Sigmoid colon (tissue), 7 donors: Measurements from ENCODE around the gene WNT2B. TPM values are rescaled to one million over a fixed set of nuclear protein-coding genes. Genes with fewer than 3 reads are reported as not detected.
A peak's percentile ranks its signal among the peaks of the same experiment; 100 is the strongest.
"Not testable (repeated sequence)": the region's sequence is repeated elsewhere in the genome, so short reads cannot be mapped to it uniquely, and the experiment has no call there.

ENCODE experiments used
- DNase-seq: peaks from one replicate; pipeline ENCODE4 v3.0.0-alpha.2; 2019
- H3K27ac ChIP-seq, 4 donors: fragments of 200-600 bp; sonication (generic); one replicate each; pipeline ENCODE4 v1.5.1; 2016 to 2019; ENCODE audit warnings: mild to moderate bottlenecking in 1 of 4
- H3K27me3 ChIP-seq, 3 donors: fragments of 200-600 bp; sonication (generic); one replicate each; pipeline ENCODE4 v1.5.1; 2019; ENCODE audit warnings: mild to moderate bottlenecking in 1 of 3
- H3K36me3 ChIP-seq, 4 donors: fragments of 200-600 bp; sonication (generic); one replicate each; pipeline ENCODE4 v1.5.1; 2016 to 2019
- H3K4me1 ChIP-seq, 4 donors: fragments of 200-600 bp; sonication (generic); one replicate each; pipeline ENCODE4 v1.5.1; 2017 to 2019
- H3K4me3 ChIP-seq, 4 donors: fragments of 200-600 bp; sonication (generic); one replicate each; pipeline ENCODE4 v1.5.1; 2017 to 2019; ENCODE audit warnings: mild to moderate bottlenecking in 2 of 4, moderate library complexity in 1 of 4
- H3K9me3 ChIP-seq, 4 donors: fragments of 200-600 bp in 3 of 4; sonication (generic) in 3 of 4; one replicate each; pipeline versions ENCODE4 v1.5.1 to v1.6.1; 2013 to 2019
- CTCF ChIP-seq, 4 experiments: fragments of 450-650 bp in 3 of 4; fragments of 200-600 bp in 1 of 4; IDR thresholded peaks; one replicate each; pipeline ENCODE4 v1.5.1; 2016 to 2019; ENCODE audit warnings: antibody characterized with exemption in 4 of 4, mild to moderate bottlenecking in 3 of 4, moderate library complexity in 2 of 4
- EP300 ChIP-seq, 4 donors: sonication (generic); formaldehyde crosslinking; IDR thresholded peaks; one replicate each; pipeline ENCODE4 v1.6.1; 2017; ENCODE audit warnings: antibody characterized with exemption in 4 of 4
- POLR2A ChIP-seq, 2 donors: fragments of 450-650 bp; IDR thresholded peaks; one replicate each; pipeline ENCODE4 v1.6.1; 2016; ENCODE audit warnings: antibody characterized with exemption in 2 of 2, mild to moderate bottlenecking in 2 of 2, moderate library complexity in 2 of 2
- POLR2AphosphoS5 ChIP-seq, 4 donors: sonication (generic); formaldehyde crosslinking; IDR thresholded peaks; one replicate each; pipeline ENCODE4 v1.6.1; 2017; ENCODE audit warnings: antibody characterized with exemption in 4 of 4
- WGBS, 2 donors: extraction: QIAGEN DNeasy Blood & Tissue Kit; methylation state at CpG; one replicate each; pipeline ENCODE4 v1.1.7; 2013; 5-methylcytosine and 5-hydroxymethylcytosine counted together
- intact Hi-C: fragments of 100-400 bp; cut with DNase I; formaldehyde crosslinking; loops from one replicate; pipeline ENCODE4 v1.15.1; 2023
- polyA plus RNA-seq, 3 donors: library from polyadenylated mRNA; stranded (reverse); fragments of 200-250 nt; gene quantifications; one replicate each; pipeline ENCODE4 v1.2.3, GENCODE V29; 2013
- total RNA-seq, 4 donors: library from RNA; depleted of rRNA; stranded (reverse); fragments of >200 nt; gene quantifications; one replicate each; pipeline ENCODE4 v1.1.0, GENCODE V29; 2016
- donor health status: healthy with polysubstance abuse.
- donor health status: Bipolar disorder and iron deficiency.
- donor health status: healthy.

The WNT2B gene
- total and polyA plus RNA-seq, 7 donors = 1.2 to 4.2 (median 1.8) TPM

GRCh38 chr1:112464501-112464900 lies 44.3 kb upstream of the WNT2B start:
- peak overlapping the region; percentile 73 to 81 (median 77) for H3K27ac ChIP-seq
- no peaks in the 10 kb centered on the region for H3K27me3 ChIP-seq
- no peak overlapping the region for H3K4me3 ChIP-seq
- intact Hi-C loops = loop anchor here (10.0 kb wide), 1 partner anchor 1020 kb away; the partner anchor contains the start of genes ATP5PB and WDR77
- no peaks in the 10 kb centered on the region for H3K36me3 ChIP-seq
- H3K9me3 ChIP-seq = no peaks in the 10 kb centered on the region
- peaks cover 0 to 17% (median 13%) of the 10 kb centered on the region in 4 donors for H3K4me1 ChIP-seq
- TF ChIP-seq POLR2A (IDR thresholded peaks at IDR 0.05) = no peak
- TF ChIP-seq EP300 (IDR thresholded peaks at IDR 0.05) = no peak
- no peak for TF ChIP-seq CTCF (IDR thresholded peaks at IDR 0.05)
- TF ChIP-seq POLR2AphosphoS5 (IDR thresholded peaks at IDR 0.05) = no peak
- no peak for DNase-seq
- WGBS, 2 donors = 13 to 60% methylated on average over 4 of the region's 4 CpGs

- TF ChIP-seq CTCF (IDR thresholded peaks at IDR 0.05) = no peak
- TF ChIP-seq POLR2A (IDR thresholded peaks at IDR 0.05) = no peak
- peak in 2 of 4 donors; percentile 11 to 27 for TF ChIP-seq POLR2AphosphoS5 (IDR thresholded peaks at IDR 0.05)
- no peaks in the 10 kb centered on the region for H3K36me3 ChIP-seq
- WGBS, 2 donors = 63 to 77% methylated on average over 5 of the region's 5 CpGs
- H3K27ac ChIP-seq = peak overlapping the region; percentile 73 to 81 (median 77)
- H3K4me3 ChIP-seq = no peak overlapping the region
- H3K9me3 ChIP-seq = no peaks in the 10 kb centered on the region
- H3K27me3 ChIP-seq = no peaks in the 10 kb centered on the region
- intact Hi-C loops = loop anchor here (5.0 to 10.0 kb wide), 2 partner anchors 242 to 1020 kb away; partner anchors contain the start of genes ATP5PB, RHOC and WDR77
- DNase-seq = no peak
- H3K4me1 ChIP-seq = peaks cover 0 to 17% (median 13%) of the 10 kb centered on the region in 4 donors
These were observed 43.6 kb upstream of the WNT2B start for GRCh38 chr1:112465122-112465521.

- intact Hi-C loops = loop anchor here (1.0 to 10.0 kb wide), 4 partner anchors 70 to 1021 kb away; partner anchors contain the start of genes ATP5PB, CTTNBP2NL, RHOC and WDR77
- WGBS, 2 donors = 1 to 2% methylated on average over 31 of the region's 31 CpGs
- peak overlapping the region; percentile 73 to 81 (median 77) for H3K27ac ChIP-seq
- H3K4me1 ChIP-seq = peaks cover 0 to 17% (median 13%) of the 10 kb centered on the region in 4 donors
- no peaks in the 10 kb centered on the region for H3K36me3 ChIP-seq
- H3K4me3 ChIP-seq = peak overlapping the region; percentile 19 to 43 (median 38)
- TF ChIP-seq POLR2A (IDR thresholded peaks at IDR 0.05) (no peak), EP300 (IDR thresholded peaks at IDR 0.05) (peak in 1 of 4 donors; percentile 2), CTCF (IDR thresholded peaks at IDR 0.05) (peak; percentile 76 to 95 (median 88)), POLR2AphosphoS5 (IDR thresholded peaks at IDR 0.05) (peak in 3 of 4 donors; percentile 65 to 78 (median 77))
- peak; percentile 98 for DNase-seq
- H3K27me3 ChIP-seq = no peaks in the 10 kb centered on the region
- no peaks in the 10 kb centered on the region for H3K9me3 ChIP-seq
These were observed 42.6 kb upstream of the WNT2B start for GRCh38 chr1:112466078-112466660.

GRCh38 chr1:112470324-112470723 lies 38.4 kb upstream of the WNT2B start:
- intact Hi-C loops, DNase-seq, H3K4me3 ChIP-seq, H3K27ac ChIP-seq, H3K36me3 ChIP-seq, H3K9me3 ChIP-seq, H3K27me3 ChIP-seq: not testable (repeated sequence)
- peaks cover 0 to 17% (median 13%) of the 10 kb centered on the region in 4 donors for H3K4me1 ChIP-seq
- 91 to 92% methylated on average over 7 of the region's 7 CpGs for WGBS, 2 donors

- TF ChIP-seq CTCF (IDR thresholded peaks at IDR 0.05) = no peak
- TF ChIP-seq EP300 (IDR thresholded peaks at IDR 0.05) = no peak
- no peak for TF ChIP-seq POLR2A (IDR thresholded peaks at IDR 0.05)
- no peak for TF ChIP-seq POLR2AphosphoS5 (IDR thresholded peaks at IDR 0.05)
- no peaks in the 10 kb centered on the region for H3K9me3 ChIP-seq
- H3K27ac ChIP-seq = no peak overlapping the region
- H3K36me3 ChIP-seq = no peaks in the 10 kb centered on the region
- H3K4me3 ChIP-seq = no peak overlapping the region
- peaks cover 0 to 11% (median 7%) of the 10 kb centered on the region in 4 donors for H3K4me1 ChIP-seq
- WGBS, 2 donors = 69 to 90% methylated on average over 3 of the region's 3 CpGs
- intact Hi-C loops = no loop called here
- DNase-seq = no peak
- H3K27me3 ChIP-seq = no peaks in the 10 kb centered on the region
These were observed 37.8 kb upstream of the WNT2B start for GRCh38 chr1:112470966-112471365.
